SU-DHL-6 (cell line): ENCODE data around the gene TAS2R20.

Experiments
- H2AFZ ChIP-seq: fragments of 200-600 bp; sonication (generic); 2 replicates; pipeline ENCODE4 v1.6.1; 2014; ENCODE audit warnings: low read depth, mild to moderate bottlenecking, moderate library complexity, mixed read lengths, antibody characterized with exemption, low read length; ENCODE audit not compliant: severe bottlenecking
- H3F3A ChIP-seq: fragments of 200-600 bp; shearing (Covaris generic); 2 replicates; pipeline ENCODE4 v1.6.0; 2016; ENCODE audit warnings: antibody characterized with exemption, mild to moderate bottlenecking; ENCODE audit not compliant: insufficient read depth
- H3K27ac ChIP-seq: fragments of 200-600 bp; sonication (generic); 2 replicates; pipeline ENCODE4 v1.5.1; 2016; ENCODE audit warnings: low read depth, mild to moderate bottlenecking, low read length, moderate library complexity, mixed read lengths
- H3K27me3 ChIP-seq: fragments of 200-600 bp; sonication (generic), shearing (Covaris generic); 2 replicates; pipeline ENCODE4 v1.6.0; 2014; ENCODE audit warnings: mild to moderate bottlenecking, low read length
- H3K36me3 ChIP-seq: fragments of 200-600 bp; sonication (generic); 2 replicates; pipeline ENCODE4 v1.6.1; 2014; ENCODE audit warnings: mild to moderate bottlenecking, low read length, mixed read lengths
- H3K4me2 ChIP-seq: fragments of 300-600, 200-600 bp; shearing (Covaris generic), sonication (generic); 2 replicates; pipeline ENCODE4 v1.6.0; 2014; ENCODE audit warnings: low read length, low read depth, mild to moderate bottlenecking; ENCODE audit not compliant: poor library complexity, severe bottlenecking
- H3K4me3 ChIP-seq: fragments of 200-600 bp; sonication (generic); 2 replicates; pipeline ENCODE4 v1.5.1; 2014; ENCODE audit warnings: antibody characterized with exemption, low read length, mild to moderate bottlenecking, mixed read lengths; ENCODE audit not compliant: insufficient read depth, poor library complexity, severe bottlenecking
- H3K79me2 ChIP-seq: fragments of 200-600 bp; sonication (generic); 2 replicates; pipeline ENCODE4 v1.6.1; 2014; ENCODE audit warnings: mild to moderate bottlenecking, low read length, moderate library complexity; ENCODE audit not compliant: insufficient read depth
- H3K9ac ChIP-seq: fragments of 200-600 bp; sonication (generic); 2 replicates; pipeline ENCODE4 v1.7.0; 2014; ENCODE audit warnings: mild to moderate bottlenecking, low read length
- H3K9me2 ChIP-seq: fragments of 200-600 bp; sonication (generic); replicated peaks from 2 replicates; pipeline ENCODE4 v1.6.1; 2014; ENCODE audit warnings: low read length; ENCODE audit not compliant: insufficient read depth
- H3K9me3 ChIP-seq: fragments of 200-600 bp; sonication (generic); 2 replicates; pipeline ENCODE4 v1.6.1; 2014; ENCODE audit warnings: low read length, mixed read lengths; ENCODE audit not compliant: insufficient read depth
- H4K20me1 ChIP-seq: fragments of 200-600 bp; sonication (generic); 2 replicates; pipeline ENCODE4 v1.6.1; 2014; ENCODE audit warnings: low read depth, mild to moderate bottlenecking, antibody characterized with exemption, low read length, moderate library complexity, mixed read lengths
- CTCF ChIP-seq: fragments of 200-600 bp; sonication (generic); IDR thresholded peaks from one replicate; pipeline ENCODE4 v1.5.1; 2017; ENCODE audit warnings: antibody characterized with exemption, mild to moderate bottlenecking, low read length, moderate library complexity; ENCODE audit not compliant: insufficient read depth, poor library complexity, severe bottlenecking
- EZH2phosphoT487 ChIP-seq: fragments of 200-600 bp; sonication (generic), shearing (Covaris generic); conservative IDR thresholded peaks from 2 replicates; pipeline ENCODE4 v1.6.1; 2018; ENCODE audit warnings: mild to moderate bottlenecking, antibody characterized with exemption, low read length, moderate library complexity, mixed read lengths

Gene TAS2R20

DNA sequence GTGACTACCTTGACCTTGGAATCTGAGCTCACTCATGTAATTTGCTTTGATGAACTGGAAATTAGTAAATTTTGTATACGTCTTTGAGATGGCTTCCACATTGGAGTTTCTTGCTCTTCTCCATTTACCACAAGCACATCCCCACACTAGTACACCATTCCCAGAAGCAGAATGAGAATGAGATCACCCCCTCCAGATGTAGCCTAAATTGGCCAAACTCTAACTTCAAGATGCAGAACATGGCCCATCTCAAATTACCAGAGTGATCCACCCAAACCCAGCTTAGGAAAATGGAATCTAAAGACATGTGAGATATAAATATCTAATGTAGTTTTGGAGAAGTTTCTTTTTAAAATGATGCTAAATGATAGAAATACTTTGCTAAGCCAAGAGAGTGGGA lies 9.5 kb upstream of the TAS2R20 start:
- Histone ChIP-seq H3K4me3 (no peak overlapping the region), H3K9ac (no peak overlapping the region), H3F3A (no peaks in the 10 kb centered on the region), H4K20me1 (no peaks in the 10 kb centered on the region), H3K27ac (no peak overlapping the region), H3K9me2 (no peaks in the 10 kb centered on the region), H3K79me2 (no peaks in the 10 kb centered on the region), H3K4me2 (no peak overlapping the region), H3K9me3 (no peaks in the 10 kb centered on the region), H3K36me3 (no peaks in the 10 kb centered on the region), H3K27me3 (no peaks in the 10 kb centered on the region), H2AFZ (no peak overlapping the region)
- TF ChIP-seq CTCF (no peak), EZH2phosphoT487 (no peak)

DNA sequence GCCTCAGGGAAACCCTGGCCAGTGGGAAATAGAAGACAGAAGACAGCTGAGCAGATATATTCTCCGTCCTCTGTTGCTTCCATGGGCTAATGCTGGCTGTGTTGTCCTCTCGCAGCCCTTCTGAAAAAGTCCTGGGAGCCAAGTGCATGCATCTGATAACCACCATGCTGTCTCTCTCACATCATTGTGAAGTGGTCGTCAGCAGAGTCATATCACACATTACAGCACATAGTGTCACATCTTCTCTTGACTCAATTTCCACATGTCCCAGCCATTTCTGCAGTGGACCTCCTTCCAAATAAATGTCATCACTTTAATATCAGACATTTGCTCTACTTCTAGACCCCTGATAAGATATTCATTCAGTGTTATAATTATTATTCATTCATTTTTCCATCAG lies 3.8 kb downstream of the TAS2R20 start:
- Histone ChIP-seq H3K9ac (no peak overlapping the region), H3K9me2 (no peaks in the 10 kb centered on the region), H3K9me3 (no peaks in the 10 kb centered on the region), H3K4me3 (no peak overlapping the region), H3K27ac (no peak overlapping the region), H2AFZ (no peak overlapping the region), H3K27me3 (no peaks in the 10 kb centered on the region), H4K20me1 (no peaks in the 10 kb centered on the region), H3K79me2 (no peaks in the 10 kb centered on the region), H3K36me3 (no peaks in the 10 kb centered on the region), H3K4me2 (no peak overlapping the region), H3F3A (no peaks in the 10 kb centered on the region)
- TF ChIP-seq EZH2phosphoT487 (no peak), CTCF (no peak)

- no peak overlapping the region for H3K9ac ChIP-seq
- no peak overlapping the region for H2AFZ ChIP-seq
- no peaks in the 10 kb centered on the region for H4K20me1 ChIP-seq
- H3K27ac ChIP-seq, result no peak overlapping the region
- H3K36me3 ChIP-seq, result no peaks in the 10 kb centered on the region
- H3K9me2 ChIP-seq, result no peaks in the 10 kb centered on the region
- no peaks in the 10 kb centered on the region for H3K9me3 ChIP-seq
- no peaks in the 10 kb centered on the region for H3F3A ChIP-seq
- no peak overlapping the region for H3K4me2 ChIP-seq
- TF ChIP-seq CTCF (no peak), EZH2phosphoT487 (no peak)
- no peaks in the 10 kb centered on the region for H3K79me2 ChIP-seq
- H3K4me3 ChIP-seq, result no peak overlapping the region
- no peaks in the 10 kb centered on the region for H3K27me3 ChIP-seq
These were observed 9.0 kb downstream of the TAS2R20 start for GRCh38 chr12:10989107-10989506.

DNA sequence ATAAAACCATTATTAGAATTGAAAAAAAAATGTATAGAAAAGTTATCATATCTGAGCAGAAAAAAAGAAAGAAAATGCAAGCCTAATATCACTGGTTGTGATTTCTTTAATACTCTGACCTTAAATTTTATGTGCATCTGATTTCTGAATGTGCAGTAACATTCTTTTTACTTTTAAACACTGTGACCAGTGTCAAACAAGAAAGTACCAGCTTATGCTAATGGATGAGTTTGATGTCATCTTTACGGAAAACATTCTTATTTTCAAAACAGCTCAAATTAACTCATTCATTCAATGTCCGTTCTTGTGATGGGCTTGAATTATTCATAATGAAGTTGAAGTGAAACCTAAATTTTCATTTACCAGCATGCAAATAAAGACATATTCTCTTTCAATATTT lies 11.3 kb downstream of the TAS2R20 start, which contains the start of gene TAS2R50:
TAS2R50 (minus strand) TSS at position 101 of the 400 bp plus-strand sequence; CDS start at position 49, 52 bp downstream.
- no peak within 1 kb of the TSS for H3K27ac ChIP-seq
- H3K4me2 ChIP-seq, result no peak within 1 kb of the TSS
- H2AFZ ChIP-seq, result no peak within 1 kb of the TSS
- no peaks in the 10 kb centered on the region for H4K20me1 ChIP-seq
- no peak within 1 kb of the TSS for H3K9ac ChIP-seq
- no peaks in the 10 kb centered on the region for H3K79me2 ChIP-seq
- no peaks in the 10 kb centered on the region for H3K27me3 ChIP-seq
- TF ChIP-seq CTCF (no peak), EZH2phosphoT487 (no peak)
- no peaks in the 10 kb centered on the region for H3F3A ChIP-seq
- H3K9me3 ChIP-seq, result no peaks in the 10 kb centered on the region
- no peaks in the 10 kb centered on the region for H3K9me2 ChIP-seq
- no peaks in the 10 kb centered on the region for H3K36me3 ChIP-seq
- no peak within 1 kb of the TSS for H3K4me3 ChIP-seq
